Measurements from ENCODE around the gene CLIP1.
"Not testable (repeated sequence)": the region's sequence is repeated elsewhere in the genome, so short reads cannot be mapped to it uniquely, and the experiment has no call there.

CLIP1 gene

DNA sequence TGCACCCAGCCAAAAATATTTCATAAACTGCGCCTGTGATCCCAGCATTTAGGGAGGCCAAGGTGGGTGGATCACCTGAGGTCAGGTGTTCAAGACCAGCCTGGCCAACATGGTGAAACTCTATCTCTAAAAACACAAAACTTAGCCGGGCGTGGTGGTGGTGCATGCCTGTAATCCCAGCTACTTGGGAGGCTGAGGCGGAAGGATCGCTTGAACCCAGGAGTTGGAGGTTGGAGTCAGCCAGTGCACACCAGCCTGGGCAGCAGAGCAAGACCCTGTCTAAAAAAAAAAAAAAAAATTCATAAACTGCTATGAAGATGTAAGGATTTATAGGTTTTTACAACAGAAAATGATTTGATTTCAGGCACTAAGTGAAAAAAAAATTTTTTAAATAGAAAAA, 6.6 kb upstream of the CLIP1 start:
- not testable (repeated sequence) for DNase-seq

DNA sequence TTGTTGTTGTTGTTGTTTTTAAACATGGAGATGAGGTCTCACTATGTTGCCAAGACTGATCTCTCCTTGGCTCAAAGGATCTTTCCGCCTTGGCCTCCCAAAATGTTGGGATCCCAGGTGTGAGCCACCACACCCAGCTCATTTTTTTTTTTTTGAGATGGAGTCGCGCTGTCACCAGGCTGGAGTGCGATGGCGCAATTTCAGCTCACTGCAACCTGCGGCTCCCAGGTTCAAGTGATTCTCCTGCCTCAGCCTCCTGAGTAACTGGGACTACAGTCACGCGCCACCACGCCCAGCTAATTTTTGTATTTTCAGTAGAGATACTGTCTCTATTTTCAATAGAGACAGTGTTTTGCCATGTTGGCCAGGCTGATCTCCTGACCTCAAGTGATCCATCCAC, 4.9 kb upstream of the CLIP1 start:
- no peak for DNase-seq

DNA sequence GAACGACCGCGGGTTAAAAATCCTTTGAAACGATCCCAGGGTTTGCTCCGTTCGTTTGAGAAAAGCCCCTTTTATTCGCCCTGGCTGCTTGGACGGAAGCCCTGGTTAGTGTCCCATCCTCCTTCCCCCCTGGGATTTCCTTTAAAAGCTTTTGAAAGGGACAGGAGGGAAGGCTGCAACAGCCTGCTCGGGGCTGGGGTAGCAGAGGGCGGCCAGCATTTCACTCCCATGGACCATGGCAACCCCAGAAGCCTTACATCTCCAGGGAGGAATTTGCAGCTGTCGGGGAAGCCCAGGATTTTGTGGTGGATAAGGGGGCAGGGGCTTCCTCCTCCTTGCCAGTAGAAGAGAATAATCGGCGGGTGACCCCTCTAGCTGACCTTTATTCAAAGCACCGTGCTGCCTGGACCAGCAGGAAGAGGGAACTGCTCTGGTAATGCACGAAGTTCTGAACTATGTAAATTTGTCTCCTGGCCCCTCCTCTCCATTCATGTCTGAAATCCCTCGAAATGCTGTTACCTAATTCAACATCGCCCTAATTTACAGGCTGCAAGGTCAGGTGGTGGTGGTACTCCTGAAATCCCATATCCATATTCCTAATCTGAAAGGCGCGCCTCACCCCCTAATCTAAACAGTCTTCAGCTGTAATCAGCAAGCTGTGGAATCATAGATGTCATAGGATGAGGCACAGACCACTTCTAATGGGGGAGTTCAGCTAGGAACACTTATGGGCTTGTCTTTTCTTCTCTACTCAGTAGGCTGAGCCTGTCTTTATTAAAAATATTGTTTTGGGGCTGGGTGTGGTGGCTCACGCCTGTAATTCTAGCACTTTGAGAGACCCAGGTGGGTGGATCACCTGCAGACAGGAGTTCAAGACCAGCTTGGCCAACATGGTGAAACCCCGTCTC, 1.0 kb upstream of the CLIP1 start:
- peak; percentile 68 for DNase-seq

DNA sequence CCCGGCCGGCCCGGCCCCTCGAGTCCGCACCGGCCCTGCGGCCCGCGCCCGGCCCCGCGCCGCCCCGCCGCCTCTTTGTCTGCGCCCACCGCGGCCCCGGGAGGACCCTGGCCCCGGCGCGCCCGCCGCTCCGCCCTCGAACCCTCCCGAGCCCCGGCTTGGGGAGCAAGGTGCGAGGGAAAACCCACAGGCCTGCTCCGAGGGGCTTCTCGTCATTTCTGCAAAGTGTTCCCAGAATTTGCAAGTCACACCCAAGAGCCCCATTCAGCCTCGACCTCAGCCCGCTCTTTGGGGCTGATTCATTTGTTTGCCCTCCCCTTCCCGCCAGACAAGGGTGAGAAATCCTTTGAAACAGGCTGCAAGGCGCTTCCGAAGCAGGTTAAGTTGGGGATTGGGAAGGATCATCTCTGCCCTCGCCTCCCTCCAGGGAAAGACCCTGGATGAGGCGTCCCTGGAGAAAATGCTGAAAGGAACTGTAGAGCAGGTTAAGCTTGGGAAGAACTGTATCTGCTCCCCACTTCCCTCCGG, 325 bp upstream of the CLIP1 start:
- peak; percentile 52 for DNase-seq

DNA sequence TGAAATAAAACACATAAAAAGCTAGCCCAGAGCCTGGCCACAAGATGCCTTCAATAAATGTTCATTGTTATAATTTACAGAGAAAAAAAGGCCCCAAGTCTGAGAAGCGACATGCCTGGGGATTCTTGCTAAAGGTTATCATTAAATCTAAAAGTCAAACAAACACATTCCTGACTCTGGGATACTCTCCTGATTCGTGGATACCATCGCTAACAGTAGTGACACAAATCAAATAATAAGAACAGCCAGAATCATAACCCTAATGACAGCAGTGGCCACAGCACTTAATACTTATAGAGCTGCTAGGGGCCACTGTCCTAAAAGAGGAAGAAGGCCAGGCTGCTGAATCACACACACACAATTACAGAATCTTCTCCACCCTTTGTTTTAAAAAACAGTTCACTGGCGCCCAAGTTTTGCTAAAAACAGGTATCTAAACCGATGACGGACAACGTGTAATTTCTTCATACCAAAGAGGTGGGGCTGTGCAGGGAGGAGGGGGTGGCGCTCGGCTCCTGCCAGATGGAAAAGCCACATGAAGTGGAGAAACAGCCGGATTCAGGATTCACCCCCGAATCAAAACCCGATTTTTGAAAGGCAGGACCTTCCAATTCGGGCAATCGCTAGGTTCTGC, 1.2 kb downstream of the CLIP1 start:
- DNase-seq, result peak; percentile 29

- DNase-seq, result no peak
Observed at GRCh38 chr12:122420471-122421162, 1.9 kb downstream of the CLIP1 start.

GRCh38 chr12:122419094-122419493, 3.4 kb downstream of the CLIP1 start:
- DNase-seq, result not testable (repeated sequence)

DNA sequence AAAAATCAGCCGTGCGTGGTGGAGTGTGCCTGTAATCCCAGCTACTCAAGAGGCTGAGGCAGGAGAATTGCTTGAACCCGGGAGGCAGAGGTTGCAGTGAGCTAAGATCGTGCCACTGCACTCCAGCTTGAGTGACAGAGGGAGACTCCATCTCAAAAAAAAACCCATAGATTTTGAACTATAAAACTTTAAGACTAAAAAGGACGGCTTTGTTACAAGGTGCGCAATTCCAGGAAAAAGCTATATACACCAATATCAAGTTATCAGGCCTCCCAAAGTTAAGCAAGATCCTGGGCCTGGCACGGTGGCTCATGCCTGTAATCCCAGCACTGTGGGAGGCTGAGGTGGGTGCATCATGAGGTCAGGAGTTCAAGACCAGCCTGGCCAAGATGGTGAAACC, 6.8 kb downstream of the CLIP1 start:
- not testable (repeated sequence) for DNase-seq

DNA sequence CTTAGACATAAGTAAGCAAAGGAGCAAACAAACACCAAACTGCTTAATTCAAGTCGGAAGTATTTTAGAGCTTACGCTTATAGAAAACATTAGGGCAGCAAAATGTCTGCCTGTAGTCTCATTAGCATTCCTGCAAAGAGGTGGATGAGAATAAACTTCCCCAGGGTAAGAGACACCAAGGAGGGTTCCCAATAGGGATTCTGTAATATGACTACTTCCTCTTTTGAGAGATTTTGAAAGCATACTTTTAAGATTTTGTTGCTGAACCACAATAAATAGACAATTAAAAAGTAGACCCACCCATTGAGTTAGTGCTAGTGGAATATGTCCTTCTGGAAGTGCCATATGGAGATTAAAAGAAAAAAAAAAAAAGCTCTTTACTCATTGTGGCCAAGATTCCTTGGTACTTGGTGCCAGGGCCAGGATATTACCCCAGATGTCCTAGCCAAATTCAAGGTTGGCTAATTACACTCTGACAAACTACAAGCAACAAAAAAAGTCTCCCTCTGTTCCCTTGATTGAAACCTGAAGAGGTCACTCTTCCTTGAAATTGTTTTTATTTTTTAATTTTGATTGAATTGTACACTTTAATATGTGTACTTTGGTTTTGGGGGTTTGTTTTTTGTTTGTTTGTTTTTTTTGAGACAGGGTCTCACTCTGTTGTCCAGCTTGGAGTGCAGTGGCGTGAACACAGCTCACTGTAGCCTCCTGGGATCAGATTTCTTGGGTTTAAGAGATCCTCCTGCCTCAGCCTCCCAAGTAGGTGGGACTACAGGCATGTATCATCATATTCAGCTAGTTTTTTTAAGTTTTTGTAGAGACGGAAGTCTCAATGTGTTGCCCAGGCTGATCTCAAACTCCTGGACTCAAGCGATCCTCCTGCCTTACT, 8.7 kb downstream of the CLIP1 start:
- DNase-seq, result no peak

GRCh38 chr12:122412851-122413433, 9.5 kb downstream of the CLIP1 start:
- no peak for DNase-seq

GRCh38 chr12:122411537-122411936, 10.9 kb downstream of the CLIP1 start:
- DNase-seq, result no peak

- no peak for DNase-seq
Observed at GRCh38 chr12:122407208-122407607, 15.3 kb downstream of the CLIP1 start.

GRCh38 chr12:122406701-122407164, 15.7 kb downstream of the CLIP1 start:
- no peak for DNase-seq

GRCh38 chr12:122403831-122404230, 18.6 kb downstream of the CLIP1 start:
- no peak for DNase-seq

- no peak for DNase-seq
Observed at GRCh38 chr12:122403115-122403770, 19.2 kb downstream of the CLIP1 start.

DNA sequence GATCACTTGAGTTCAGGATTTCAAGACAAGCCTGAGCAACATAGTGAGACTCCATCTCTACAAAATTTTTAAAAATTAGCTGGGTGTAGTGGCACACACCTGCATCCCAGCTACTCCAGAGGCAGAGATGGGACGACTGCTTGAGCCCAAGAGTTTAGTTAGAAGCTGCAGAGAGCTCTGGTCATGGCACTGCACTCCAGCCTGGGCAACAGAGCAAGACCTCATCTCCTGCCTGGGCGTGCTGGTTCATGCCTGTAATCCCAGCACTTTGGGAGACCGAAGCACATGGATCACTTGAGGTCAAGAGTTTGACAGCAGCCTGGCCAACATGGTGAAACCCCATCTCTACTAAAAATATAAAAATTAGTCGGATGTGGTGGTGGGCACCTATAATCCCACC, 20.2 kb downstream of the CLIP1 start:
- DNase-seq, result no peak

DNA sequence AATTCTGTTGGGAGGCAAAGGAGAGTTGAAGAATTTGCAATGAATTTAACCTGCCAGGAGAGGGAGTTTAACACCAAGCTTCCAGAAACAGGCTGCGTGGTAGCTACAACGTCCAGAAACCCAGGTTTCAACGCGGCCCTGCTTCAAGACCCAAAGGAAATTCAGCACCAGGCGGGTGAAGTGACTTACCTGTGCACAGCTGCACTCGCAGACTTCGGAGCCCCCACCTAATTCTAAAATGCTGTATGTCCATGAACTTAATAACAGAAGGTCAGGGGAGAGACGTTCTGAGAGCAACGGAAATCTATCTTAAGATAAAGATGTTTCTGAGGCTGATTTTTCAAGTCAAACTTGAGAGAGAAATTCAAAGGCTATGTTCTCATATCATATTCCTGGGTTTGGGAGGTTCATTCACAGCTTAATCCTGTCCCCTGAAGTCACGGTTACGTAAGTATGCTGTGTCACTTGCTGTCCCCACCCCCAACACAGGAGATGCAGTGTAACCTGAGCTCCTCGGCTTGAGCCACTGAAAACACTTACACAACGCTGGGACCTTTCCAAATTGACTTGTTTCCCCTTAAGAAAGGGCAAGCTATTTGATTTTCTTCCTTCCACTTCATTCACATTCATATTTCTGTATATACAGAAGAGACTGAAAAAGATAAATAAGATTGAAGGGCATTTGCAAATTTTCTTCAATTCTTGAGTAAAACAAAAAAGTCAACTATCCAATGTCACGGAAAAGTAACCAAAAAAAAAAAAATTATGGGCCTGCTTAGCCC, 22.7 kb downstream of the CLIP1 start:
- peak; percentile 59 for DNase-seq

- DNase-seq, result no peak
Observed at GRCh38 chr12:122399254-122399591, 23.2 kb downstream of the CLIP1 start.

GRCh38 chr12:122397981-122398380, 24.5 kb downstream of the CLIP1 start:
- DNase-seq, result not testable (repeated sequence)

DNA sequence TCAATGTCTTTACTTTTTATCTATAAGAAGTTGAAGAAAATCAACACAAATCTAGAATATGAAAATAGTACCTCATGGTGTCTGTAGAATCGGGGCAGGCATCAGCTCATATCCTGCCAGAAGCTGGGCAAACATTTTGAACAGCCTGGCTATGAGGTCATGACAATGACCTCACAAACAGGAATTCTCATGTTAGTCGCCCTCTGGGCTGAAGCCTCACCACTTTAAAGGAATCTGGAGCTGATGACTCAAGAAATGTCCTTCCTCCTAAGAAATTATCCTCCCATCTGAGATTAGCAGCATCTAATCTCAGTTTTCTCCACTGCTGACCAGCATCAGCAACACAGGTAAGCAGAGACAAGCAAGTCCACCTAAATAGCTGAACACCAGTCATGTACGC, 27.1 kb downstream of the CLIP1 start:
- DNase-seq, result no peak
